Activated naive CD4-positive, alpha-beta T cell treated with anti-CD3 and anti-CD28 coated beads, Interleukin-2, amount 50 U/mL, for 24 hours (primary cell): ENCODE data around the gene NAALADL2.

Experiments used
- H3K27ac Mint-ChIP-seq: one replicate; pipeline ENCODE4 v1.8.0; 2021; ENCODE audit warnings: mild to moderate bottlenecking, mixed read lengths
- H3K27me3 Mint-ChIP-seq: one replicate; pipeline ENCODE4 v1.8.0; 2021; ENCODE audit warnings: mixed read lengths
- H3K36me3 Mint-ChIP-seq: one replicate; pipeline ENCODE4 v1.8.0; 2021; ENCODE audit warnings: mixed read lengths
- H3K4me1 Mint-ChIP-seq: one replicate; pipeline ENCODE4 v1.8.0; 2021; ENCODE audit warnings: mixed read lengths
- H3K4me3 Mint-ChIP-seq: one replicate; pipeline ENCODE4 v1.8.0; 2021; ENCODE audit warnings: mild to moderate bottlenecking, mixed read lengths
- H3K9me3 Mint-ChIP-seq: one replicate; pipeline ENCODE4 v1.8.0; 2021; ENCODE audit warnings: mixed read lengths

NAALADL2 gene

DNA sequence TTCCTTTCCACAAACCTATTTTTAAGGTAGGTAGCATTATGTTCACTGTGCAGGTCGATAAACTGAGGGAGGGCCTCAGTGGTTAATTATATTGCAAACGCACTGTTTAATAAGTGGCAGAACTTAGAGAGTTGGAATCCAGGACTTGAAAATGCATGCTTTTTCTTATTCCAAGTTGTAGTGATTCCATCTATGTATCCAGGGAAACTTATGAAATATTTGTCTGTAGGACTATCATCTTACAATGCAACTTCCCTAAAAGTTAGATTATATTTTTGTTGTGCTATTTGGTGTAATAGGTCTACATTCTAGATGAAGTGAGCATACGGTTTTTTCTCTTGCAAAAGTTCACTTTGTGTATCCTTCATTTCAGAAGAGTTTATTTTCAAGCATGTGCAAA, 419.5 kb downstream of the NAALADL2 start:
- Mint-ChIP-seq H3K27ac (no peak overlapping the region), H3K36me3 (no peaks in the 10 kb centered on the region), H3K9me3 (no peaks in the 10 kb centered on the region), H3K4me1 (no peaks in the 10 kb centered on the region), H3K27me3 (no peaks in the 10 kb centered on the region), H3K4me3 (no peak overlapping the region)

DNA sequence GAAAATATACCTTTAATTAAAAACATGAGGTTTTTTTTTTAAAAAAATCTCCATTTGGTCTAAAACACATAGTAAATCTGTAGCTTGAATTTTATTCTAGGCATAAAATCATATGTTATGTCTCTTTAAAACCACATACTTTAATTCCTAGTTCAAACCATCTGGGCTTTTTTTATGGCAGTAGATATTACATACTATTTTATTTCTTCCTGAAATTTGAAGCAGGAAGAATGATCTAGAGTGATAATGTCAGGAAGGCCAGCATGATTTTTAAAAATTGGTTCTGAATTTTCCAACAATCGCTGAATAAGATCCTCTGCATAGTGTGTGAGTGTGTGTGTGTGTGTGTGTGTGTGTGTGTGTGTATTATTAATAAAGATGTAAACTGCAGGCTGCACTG, 420.3 kb downstream of the NAALADL2 start:
- Mint-ChIP-seq H3K9me3 (no peaks in the 10 kb centered on the region), H3K27ac (no peak overlapping the region), H3K4me3 (no peak overlapping the region), H3K27me3 (no peaks in the 10 kb centered on the region), H3K36me3 (no peaks in the 10 kb centered on the region), H3K4me1 (no peaks in the 10 kb centered on the region)

DNA sequence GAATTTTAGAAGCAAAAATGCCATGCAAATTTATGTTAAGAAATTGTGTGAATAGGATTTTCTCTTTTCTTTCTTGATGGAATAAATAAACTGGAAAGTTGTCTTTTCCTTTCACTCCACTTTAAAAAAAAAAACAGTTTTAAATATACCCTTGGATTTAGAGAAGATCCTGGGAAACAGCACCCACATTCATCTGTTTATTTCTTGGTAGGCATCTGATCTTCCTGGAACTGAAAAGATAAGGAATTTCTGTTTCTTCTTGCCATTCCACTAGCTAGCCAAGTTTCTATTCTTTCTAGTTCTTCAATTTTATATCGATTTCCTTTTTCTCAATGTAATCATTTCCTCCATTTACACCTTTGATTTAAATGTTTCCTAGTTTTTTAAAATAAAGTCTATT, 420.8 kb downstream of the NAALADL2 start:
- Mint-ChIP-seq H3K27ac (no peak overlapping the region), H3K9me3 (no peaks in the 10 kb centered on the region), H3K4me3 (no peak overlapping the region), H3K4me1 (no peaks in the 10 kb centered on the region), H3K27me3 (no peaks in the 10 kb centered on the region), H3K36me3 (no peaks in the 10 kb centered on the region)

DNA sequence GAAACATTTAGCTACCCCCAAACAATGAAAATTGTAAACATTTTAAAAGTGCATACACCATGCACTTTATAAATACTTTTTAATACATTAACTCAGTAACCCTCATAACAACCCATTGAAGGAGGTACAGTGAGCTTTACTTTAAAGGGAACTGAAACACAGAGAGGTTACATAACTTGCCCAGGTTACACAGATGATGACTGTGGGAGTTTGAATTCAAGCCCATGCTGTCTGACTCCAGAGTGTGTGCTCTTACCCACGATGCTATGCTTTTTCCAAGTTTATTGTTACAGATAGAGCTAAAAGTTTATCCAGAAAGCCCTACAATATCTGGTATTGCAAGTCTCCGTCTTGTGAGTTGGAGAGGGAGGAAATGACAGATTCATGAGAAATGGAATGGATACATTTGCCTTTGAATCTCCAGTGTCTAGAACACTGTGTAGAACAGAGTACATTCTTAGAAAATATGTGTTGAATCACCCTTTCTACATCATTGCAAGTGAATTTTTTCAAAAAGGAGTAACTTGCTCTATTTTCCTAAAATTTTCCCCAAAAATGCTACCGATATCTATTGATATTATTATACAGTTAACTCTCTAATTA, 428.3 kb downstream of the NAALADL2 start:
- Mint-ChIP-seq H3K4me3 (no peak overlapping the region), H3K4me1 (no peaks in the 10 kb centered on the region), H3K27ac (no peak overlapping the region), H3K36me3 (no peaks in the 10 kb centered on the region), H3K27me3 (no peaks in the 10 kb centered on the region), H3K9me3 (no peaks in the 10 kb centered on the region)

DNA sequence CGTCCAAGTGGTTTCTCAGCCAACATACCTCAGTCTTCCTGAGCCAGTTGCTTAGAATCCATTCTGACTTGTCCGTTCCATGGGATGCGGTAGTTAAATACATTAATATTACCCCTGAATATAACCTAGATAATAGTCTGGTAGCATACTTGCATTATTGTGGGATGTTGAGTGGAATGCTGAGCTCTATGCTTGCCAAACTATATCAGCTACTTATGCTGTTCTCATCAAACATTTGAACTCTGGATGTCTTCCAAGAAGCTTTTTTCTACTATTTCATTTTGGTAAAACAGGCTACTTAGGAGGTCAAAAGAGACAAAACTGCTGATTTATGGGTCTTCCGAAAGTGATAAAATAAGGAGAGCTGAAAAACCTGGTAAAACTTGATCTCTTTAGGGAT, 429.5 kb downstream of the NAALADL2 start:
- H3K4me3 Mint-ChIP-seq = no peak overlapping the region
- no peaks in the 10 kb centered on the region for H3K36me3 Mint-ChIP-seq
- H3K4me1 Mint-ChIP-seq = no peaks in the 10 kb centered on the region
- H3K9me3 Mint-ChIP-seq = no peaks in the 10 kb centered on the region
- no peaks in the 10 kb centered on the region for H3K27me3 Mint-ChIP-seq
- no peak overlapping the region for H3K27ac Mint-ChIP-seq

DNA sequence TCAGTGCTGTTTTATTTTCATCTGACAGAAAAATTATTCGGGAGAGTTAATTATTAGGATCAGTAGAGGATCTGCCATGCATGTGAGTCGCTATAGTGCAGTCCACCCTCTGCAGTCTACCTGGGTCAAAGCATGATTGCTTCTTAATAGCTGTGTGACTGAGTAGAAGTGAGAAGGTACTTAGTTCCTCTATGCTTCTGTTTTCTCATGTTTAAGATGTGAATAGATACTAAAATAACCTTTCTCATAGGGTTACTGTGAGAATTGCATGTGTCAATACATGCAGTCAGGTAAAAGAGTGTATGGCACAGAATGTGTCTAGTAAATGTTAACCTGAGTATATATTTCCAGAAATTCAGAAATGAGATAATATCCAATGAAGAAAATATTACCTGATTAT, 435.7 kb downstream of the NAALADL2 start:
- Mint-ChIP-seq H3K9me3 (peaks cover 3% of the 10 kb centered on the region), H3K27me3 (no peaks in the 10 kb centered on the region), H3K4me1 (no peaks in the 10 kb centered on the region), H3K27ac (no peak overlapping the region), H3K36me3 (no peaks in the 10 kb centered on the region), H3K4me3 (no peak overlapping the region)

DNA sequence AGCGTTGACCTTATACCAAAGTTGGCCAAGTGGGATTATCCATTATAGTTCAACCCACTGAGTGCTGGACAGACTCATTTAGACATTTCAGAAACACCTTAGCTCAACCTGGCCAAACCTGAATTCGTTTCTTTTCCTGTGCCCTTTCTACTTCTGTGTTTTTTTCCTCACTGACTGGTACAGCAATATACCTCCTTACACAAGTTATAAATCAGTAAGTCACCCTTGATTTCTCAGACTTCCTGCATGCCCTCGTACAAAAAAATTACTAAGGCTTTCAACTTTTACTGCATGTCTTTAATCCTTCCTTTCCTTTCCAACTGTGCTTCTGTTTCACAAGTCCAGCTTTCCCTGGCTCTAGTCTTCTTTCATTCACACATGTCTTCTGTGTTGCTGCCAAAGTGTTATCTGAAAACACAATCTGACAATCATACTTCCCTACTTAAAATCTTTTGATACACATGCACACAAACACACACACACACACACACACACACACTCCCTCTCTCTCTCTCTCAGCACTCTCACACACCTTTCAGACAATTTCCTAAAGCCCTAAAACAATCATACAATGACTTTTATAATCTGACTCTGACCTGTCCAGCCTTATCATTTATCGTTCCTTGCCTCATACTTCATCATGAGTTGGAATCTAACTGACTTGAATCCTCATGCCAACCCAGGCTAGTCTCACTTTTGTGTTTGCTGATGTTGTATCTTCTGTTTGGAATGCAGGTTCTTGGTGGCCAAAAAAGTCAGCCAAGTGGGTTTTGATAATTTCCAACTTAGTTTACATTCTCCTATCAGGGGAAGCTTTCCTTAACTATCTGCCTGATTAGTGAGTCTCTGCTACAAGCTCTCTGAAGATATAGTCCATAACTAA, 436.4 kb downstream of the NAALADL2 start:
- no peak overlapping the region for H3K4me3 Mint-ChIP-seq
- H3K27ac Mint-ChIP-seq = no peak overlapping the region
- H3K4me1 Mint-ChIP-seq = no peaks in the 10 kb centered on the region
- no peaks in the 10 kb centered on the region for H3K27me3 Mint-ChIP-seq
- H3K9me3 Mint-ChIP-seq = peaks cover 3% of the 10 kb centered on the region
- no peaks in the 10 kb centered on the region for H3K36me3 Mint-ChIP-seq

DNA sequence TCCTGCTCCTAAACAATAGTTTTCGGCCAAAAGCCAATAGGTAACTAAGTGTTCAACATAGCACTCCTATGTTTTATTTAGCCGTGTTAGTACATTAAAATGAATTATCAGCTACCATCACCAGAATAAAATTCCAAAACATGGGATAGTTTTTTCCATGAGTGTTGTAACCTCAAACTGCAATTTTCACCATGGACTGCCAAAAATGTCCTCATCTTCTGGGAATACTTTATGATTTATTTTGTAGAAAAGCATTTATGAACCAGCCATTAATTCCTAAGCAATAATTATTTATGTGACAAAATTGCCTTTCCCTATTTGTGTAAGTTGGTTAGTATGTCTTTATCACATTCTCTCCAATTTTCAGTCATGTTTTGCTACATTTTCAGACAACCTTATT, 438.1 kb downstream of the NAALADL2 start:
- Mint-ChIP-seq H3K27ac (no peak overlapping the region), H3K4me3 (no peak overlapping the region), H3K27me3 (no peaks in the 10 kb centered on the region), H3K4me1 (no peaks in the 10 kb centered on the region), H3K9me3 (peaks cover 3% of the 10 kb centered on the region), H3K36me3 (no peaks in the 10 kb centered on the region)

DNA sequence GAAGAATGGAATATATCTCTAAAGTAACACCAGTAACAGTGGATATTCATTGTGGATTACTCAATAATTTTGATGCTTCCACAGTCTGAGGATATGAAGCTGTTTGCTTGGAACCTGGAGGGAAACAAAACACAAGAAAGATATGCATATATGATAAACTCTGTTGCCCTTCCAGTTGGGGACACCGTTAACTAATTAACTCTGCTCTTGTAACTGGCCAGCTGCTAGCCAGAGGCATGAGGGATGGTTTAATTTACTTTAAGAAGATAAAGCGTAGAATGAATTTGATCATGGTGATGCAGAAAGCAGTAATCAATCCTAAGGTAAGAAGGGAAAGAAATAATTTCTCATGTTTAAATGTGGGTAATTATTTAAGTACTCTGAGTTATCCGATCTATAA, 442.6 kb downstream of the NAALADL2 start:
- Mint-ChIP-seq H3K4me1 (no peaks in the 10 kb centered on the region), H3K4me3 (no peak overlapping the region), H3K27ac (no peak overlapping the region), H3K9me3 (peaks cover 3% of the 10 kb centered on the region), H3K36me3 (no peaks in the 10 kb centered on the region), H3K27me3 (no peaks in the 10 kb centered on the region)

DNA sequence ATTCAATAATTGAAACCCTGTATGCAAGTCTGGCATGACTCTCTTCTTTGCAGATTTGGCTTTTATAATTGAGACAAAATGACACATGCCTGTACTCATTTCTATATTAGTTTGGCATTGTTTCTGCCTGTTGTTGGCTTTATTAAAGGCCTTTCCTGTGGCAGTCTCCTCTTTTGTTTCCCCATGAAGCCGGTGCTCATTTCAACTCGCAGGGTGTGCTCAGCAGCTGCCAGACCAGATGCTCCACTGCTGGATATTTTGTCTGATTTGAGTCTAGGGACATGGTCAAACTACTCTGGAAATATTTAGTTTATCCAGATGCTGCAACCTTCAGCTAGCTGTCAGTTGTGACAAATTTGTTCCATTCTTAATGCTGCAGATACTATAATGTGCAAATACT, 445.3 kb downstream of the NAALADL2 start:
- H3K27me3 Mint-ChIP-seq = no peaks in the 10 kb centered on the region
- H3K36me3 Mint-ChIP-seq = no peaks in the 10 kb centered on the region
- H3K4me1 Mint-ChIP-seq = no peaks in the 10 kb centered on the region
- no peak overlapping the region for H3K27ac Mint-ChIP-seq
- H3K4me3 Mint-ChIP-seq = no peak overlapping the region
- H3K9me3 Mint-ChIP-seq = no peaks in the 10 kb centered on the region

DNA sequence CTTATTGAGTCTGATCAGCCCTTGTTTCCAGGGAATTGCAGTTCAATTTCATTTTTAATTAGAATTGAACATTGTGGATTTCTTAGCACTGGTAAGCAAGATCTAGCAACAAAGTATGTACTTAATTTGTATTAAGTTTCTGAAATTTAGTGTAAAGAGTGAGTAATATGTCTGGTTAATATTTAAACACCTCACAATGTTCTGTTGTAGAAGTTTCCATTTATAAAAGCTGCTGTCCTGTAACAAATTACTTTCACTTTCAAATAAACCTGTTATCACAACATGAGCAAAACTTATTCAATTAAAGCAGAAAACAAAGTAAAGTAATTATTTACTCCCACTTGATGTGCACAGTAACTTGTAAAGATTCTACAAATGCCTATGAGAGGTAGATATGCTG, 448.5 kb downstream of the NAALADL2 start:
- Mint-ChIP-seq H3K27me3 (no peaks in the 10 kb centered on the region), H3K4me3 (no peak overlapping the region), H3K9me3 (no peaks in the 10 kb centered on the region), H3K4me1 (no peaks in the 10 kb centered on the region), H3K36me3 (no peaks in the 10 kb centered on the region), H3K27ac (no peak overlapping the region)

DNA sequence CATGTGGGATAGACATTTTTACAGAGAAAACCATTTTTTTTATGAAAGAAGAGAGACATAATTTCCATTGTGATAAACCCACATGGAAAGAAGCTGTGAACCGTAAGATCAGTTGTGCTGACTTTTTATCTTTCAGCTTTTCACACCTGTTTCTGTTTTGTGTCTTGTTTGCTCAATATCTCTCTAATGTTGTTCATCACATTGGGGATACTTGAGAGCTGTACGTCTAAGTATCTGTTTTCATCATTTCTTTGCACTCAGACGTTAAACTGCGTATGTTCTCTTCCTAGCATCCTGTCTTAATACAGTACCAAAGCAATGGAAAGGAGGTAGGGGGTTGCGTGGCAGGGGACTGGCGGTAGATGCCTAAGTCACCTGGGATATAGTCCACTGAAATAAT, 449.0 kb downstream of the NAALADL2 start:
- H3K4me3 Mint-ChIP-seq = no peak overlapping the region
- no peaks in the 10 kb centered on the region for H3K36me3 Mint-ChIP-seq
- H3K4me1 Mint-ChIP-seq = no peaks in the 10 kb centered on the region
- no peaks in the 10 kb centered on the region for H3K9me3 Mint-ChIP-seq
- H3K27ac Mint-ChIP-seq = no peak overlapping the region
- no peaks in the 10 kb centered on the region for H3K27me3 Mint-ChIP-seq

DNA sequence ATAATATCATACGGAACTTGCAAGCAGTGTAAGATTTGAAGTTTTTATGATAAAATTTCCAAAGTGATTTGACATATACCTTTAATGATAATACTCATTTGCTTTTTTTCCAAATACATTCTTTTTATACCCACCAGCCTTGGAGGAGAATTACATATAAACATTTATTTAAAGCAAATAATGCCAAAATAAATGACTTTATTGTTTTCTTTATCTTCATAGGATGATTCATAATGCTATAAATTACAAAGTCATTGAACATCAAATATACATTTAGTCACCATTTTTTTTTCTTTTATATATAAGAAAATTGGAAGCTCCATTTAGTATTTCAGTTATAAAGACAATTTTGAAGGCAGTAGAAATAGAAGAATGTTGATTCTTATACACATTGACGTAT, 450.9 kb downstream of the NAALADL2 start:
- Mint-ChIP-seq H3K36me3 (no peaks in the 10 kb centered on the region), H3K4me1 (no peaks in the 10 kb centered on the region), H3K27me3 (no peaks in the 10 kb centered on the region), H3K27ac (no peak overlapping the region), H3K4me3 (no peak overlapping the region), H3K9me3 (no peaks in the 10 kb centered on the region)

DNA sequence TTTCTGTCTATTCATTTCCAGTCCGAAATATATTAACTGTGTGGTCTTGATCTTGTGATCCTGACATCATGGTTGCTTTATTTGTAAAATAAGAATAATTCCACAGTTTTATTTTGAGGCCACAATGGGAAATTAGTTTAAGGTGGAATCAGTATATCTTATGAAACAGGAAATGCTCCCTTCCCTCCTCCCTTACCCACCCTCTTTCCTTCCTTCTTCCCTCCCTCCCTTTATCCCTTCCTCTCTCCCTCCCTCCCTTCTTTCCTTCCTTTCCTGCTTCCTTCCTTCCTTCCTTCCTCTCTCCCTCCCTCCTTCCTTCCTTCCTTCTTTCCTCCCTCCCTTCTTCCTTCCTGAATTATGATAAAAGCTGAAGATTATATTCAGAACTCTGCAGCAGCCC, 452.3 kb downstream of the NAALADL2 start:
- Mint-ChIP-seq H3K4me3 (no peak overlapping the region), H3K4me1 (no peaks in the 10 kb centered on the region), H3K27ac (no peak overlapping the region), H3K36me3 (no peaks in the 10 kb centered on the region), H3K9me3 (no peaks in the 10 kb centered on the region), H3K27me3 (no peaks in the 10 kb centered on the region)

DNA sequence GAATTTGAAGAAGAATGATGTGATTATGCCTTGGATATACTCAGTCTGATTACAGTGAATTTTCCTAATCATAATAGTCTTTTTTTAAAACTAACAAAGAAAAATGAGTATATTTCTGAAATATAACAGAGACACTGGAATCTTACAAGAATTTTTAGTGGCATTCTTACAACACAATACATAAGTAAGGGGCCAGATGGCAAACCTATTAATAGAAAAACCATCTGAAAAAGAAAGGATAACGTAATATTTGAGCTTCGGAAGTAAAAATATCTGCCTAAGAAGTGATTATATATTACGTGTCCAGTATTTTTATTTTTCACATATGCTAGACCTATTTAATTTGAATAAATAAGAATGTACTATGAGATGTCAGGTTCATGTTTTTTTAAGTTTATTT, 452.8 kb downstream of the NAALADL2 start:
- H3K27me3 Mint-ChIP-seq = no peaks in the 10 kb centered on the region
- no peak overlapping the region for H3K27ac Mint-ChIP-seq
- H3K4me1 Mint-ChIP-seq = no peaks in the 10 kb centered on the region
- H3K36me3 Mint-ChIP-seq = no peaks in the 10 kb centered on the region
- no peak overlapping the region for H3K4me3 Mint-ChIP-seq
- no peaks in the 10 kb centered on the region for H3K9me3 Mint-ChIP-seq

DNA sequence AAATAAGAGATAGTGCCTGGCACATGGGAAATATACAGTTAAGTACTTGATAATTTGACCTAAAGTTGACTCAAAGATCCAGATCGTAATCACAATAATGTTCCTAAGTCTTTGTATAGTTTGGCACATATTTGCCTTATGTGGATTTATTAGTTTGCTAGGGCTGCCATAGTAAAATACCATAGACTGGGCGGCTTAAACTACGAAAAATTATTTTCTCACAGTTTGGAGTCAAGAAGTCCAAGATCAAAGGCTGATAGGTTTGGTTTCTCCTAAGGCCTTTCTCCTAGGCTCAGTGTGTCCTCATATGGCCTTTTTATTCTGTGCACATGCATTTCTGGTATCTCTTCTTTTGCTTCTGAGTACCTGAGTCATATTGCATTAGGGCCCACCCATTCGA, 453.7 kb downstream of the NAALADL2 start:
- no peaks in the 10 kb centered on the region for H3K36me3 Mint-ChIP-seq
- no peak overlapping the region for H3K27ac Mint-ChIP-seq
- no peaks in the 10 kb centered on the region for H3K4me1 Mint-ChIP-seq
- no peaks in the 10 kb centered on the region for H3K27me3 Mint-ChIP-seq
- no peaks in the 10 kb centered on the region for H3K9me3 Mint-ChIP-seq
- no peak overlapping the region for H3K4me3 Mint-ChIP-seq

DNA sequence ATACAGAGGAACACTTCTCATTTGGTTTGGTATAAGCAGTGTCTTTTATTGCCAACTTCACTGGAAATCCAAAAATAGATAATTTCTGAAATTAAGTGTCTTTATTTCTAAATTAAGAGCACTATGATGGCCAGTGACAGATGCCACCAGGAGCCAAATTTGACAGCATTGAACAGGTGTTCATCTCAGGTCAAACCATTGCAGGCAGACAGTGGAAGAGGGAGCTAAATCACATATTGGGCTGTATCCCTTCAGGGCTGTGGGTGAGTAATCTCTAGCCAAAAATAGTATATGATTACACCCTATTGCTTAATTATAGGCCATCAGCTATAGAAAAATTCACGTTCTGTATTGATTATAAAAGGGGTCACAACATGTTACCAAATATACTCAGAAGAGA, 457.7 kb downstream of the NAALADL2 start:
- Mint-ChIP-seq H3K4me1 (no peaks in the 10 kb centered on the region), H3K27ac (no peak overlapping the region), H3K27me3 (no peaks in the 10 kb centered on the region), H3K9me3 (peaks cover 4% of the 10 kb centered on the region), H3K36me3 (no peaks in the 10 kb centered on the region), H3K4me3 (no peak overlapping the region)
